HG02588 (cell line): ENCODE results near the gene FFAR4.
"Not testable (repeated sequence)": the region's sequence is repeated elsewhere in the genome, so short reads cannot be mapped to it uniquely, and the experiment has no call there.

ENCODE experiments used
- ATAC-seq: cut with Tn5 transposase; IDR thresholded peaks from one replicate; pipeline ENCODE4 v1.9.1; 2021; ENCODE audit warnings: mild to moderate bottlenecking, moderate library complexity; ENCODE audit not compliant: unreplicated experiment

FFAR4 gene

GRCh38 chr10:93566435-93567276, at the start of gene FFAR4:
FFAR4 (plus strand) TSS chr10:93566665; CDS start chr10:93566721, 56 bp downstream.
- ATAC-seq: no peak

- ATAC-seq: no peak
Observed at GRCh38 chr10:93518531-93518930, 47.9 kb upstream of the FFAR4 start.

- no peak for ATAC-seq
Observed at GRCh38 chr10:93535293-93535692, 31.2 kb upstream of the FFAR4 start.

GRCh38 chr10:93540871-93541270, 25.6 kb upstream of the FFAR4 start:
- ATAC-seq: not testable (repeated sequence)

GRCh38 chr10:93541402-93542357, 24.8 kb upstream of the FFAR4 start:
- no peak for ATAC-seq

- no peak for ATAC-seq
Observed at GRCh38 chr10:93542358-93542791, 24.1 kb upstream of the FFAR4 start.

GRCh38 chr10:93546995-93547394, 19.5 kb upstream of the FFAR4 start:
- ATAC-seq: not testable (repeated sequence)

GRCh38 chr10:93547522-93547921, 18.9 kb upstream of the FFAR4 start:
- no peak for ATAC-seq

- no peak for ATAC-seq
Observed at GRCh38 chr10:93548376-93549071, 17.9 kb upstream of the FFAR4 start.

GRCh38 chr10:93550606-93551005, 15.9 kb upstream of the FFAR4 start:
- no peak for ATAC-seq

- no peak for ATAC-seq
Observed at GRCh38 chr10:93552780-93553179, 13.7 kb upstream of the FFAR4 start.

- no peak for ATAC-seq
Observed at GRCh38 chr10:93553482-93554315, 12.8 kb upstream of the FFAR4 start.

- ATAC-seq: no peak
Observed at GRCh38 chr10:93554316-93554663, 12.2 kb upstream of the FFAR4 start.

- no peak for ATAC-seq
Observed at GRCh38 chr10:93554760-93555432, 11.6 kb upstream of the FFAR4 start.

GRCh38 chr10:93559490-93559889, 7.0 kb upstream of the FFAR4 start:
- ATAC-seq: no peak

GRCh38 chr10:93560541-93560940, 5.9 kb upstream of the FFAR4 start:
- ATAC-seq: no peak

- ATAC-seq: no peak
Observed at GRCh38 chr10:93565446-93565845, 1.0 kb upstream of the FFAR4 start.

- no peak for ATAC-seq
Observed at GRCh38 chr10:93567277-93568104, 1.0 kb downstream of the FFAR4 start.

- no peak for ATAC-seq
Observed at GRCh38 chr10:93568105-93568390, 1.6 kb downstream of the FFAR4 start.
